ENCODE measurements around the gene NDUFS6.
A peak's percentile ranks its signal among the peaks of the same experiment; 100 is the strongest.

Gene NDUFS6

GRCh38 chr5:1801222-1801966 is at the start of gene NDUFS6:
TSS of gene NDUFS6 (plus strand) at chr5:1801407. CDS start at chr5:1801418, 11 bp downstream.
- DNase-seq: peak; percentile 67 to 86

- no peak for DNase-seq
Measured at GRCh38 chr5:1751864-1752822, 49.1 kb upstream of the NDUFS6 start.

- DNase-seq: no peak
Measured at GRCh38 chr5:1752881-1753280, 48.3 kb upstream of the NDUFS6 start.

- DNase-seq: no peak
Measured at GRCh38 chr5:1753490-1753889, 47.7 kb upstream of the NDUFS6 start.

GRCh38 chr5:1754531-1755220 is 46.5 kb upstream of the NDUFS6 start:
- DNase-seq: no peak

- DNase-seq: no peak
Measured at GRCh38 chr5:1755321-1755949, 45.8 kb upstream of the NDUFS6 start.

GRCh38 chr5:1756481-1756880 is 44.7 kb upstream of the NDUFS6 start:
- DNase-seq: no peak

- peak in 1 of 2 experiments; percentile 18 for DNase-seq
Measured at GRCh38 chr5:1757511-1757910, 43.7 kb upstream of the NDUFS6 start.

- DNase-seq: no peak
Measured at GRCh38 chr5:1758574-1758973, 42.6 kb upstream of the NDUFS6 start.

GRCh38 chr5:1759378-1759970 is 41.7 kb upstream of the NDUFS6 start:
- no peak for DNase-seq

- no peak for DNase-seq
Measured at GRCh38 chr5:1760231-1760630, 41.0 kb upstream of the NDUFS6 start.

- no peak for DNase-seq
Measured at GRCh38 chr5:1760656-1761452, 40.4 kb upstream of the NDUFS6 start.

GRCh38 chr5:1761453-1761755 is 39.8 kb upstream of the NDUFS6 start:
- DNase-seq: no peak

GRCh38 chr5:1762121-1762882 is 38.9 kb upstream of the NDUFS6 start:
- peak in 1 of 2 experiments; percentile 59 for DNase-seq

GRCh38 chr5:1762883-1763547 is 38.2 kb upstream of the NDUFS6 start:
- no peak for DNase-seq

- DNase-seq: peak in 1 of 2 experiments; percentile 42
Measured at GRCh38 chr5:1763548-1763911, 37.7 kb upstream of the NDUFS6 start.

- DNase-seq: no peak
Measured at GRCh38 chr5:1763960-1764605, 37.1 kb upstream of the NDUFS6 start.

- no peak for DNase-seq
Measured at GRCh38 chr5:1764606-1764960, 36.6 kb upstream of the NDUFS6 start.

GRCh38 chr5:1765141-1765879 is 35.9 kb upstream of the NDUFS6 start:
- no peak for DNase-seq

Measured in NCI-H524 (cell line).